Raji (cell line): ENCODE data around the gene SPA17.

Experiments used
- POLR2A ChIP-seq: IDR thresholded peaks from 2 replicates; pipeline ENCODE4 v1.6.1; 2011; ENCODE audit warnings: low read depth, low read length, control low read depth; ENCODE audit not compliant: insufficient read depth

The SPA17 gene

GRCh38 chr11:124673333-124674167 is at the start of gene SPA17, which contains the start of gene SIAE:
Gene SPA17 (plus strand): TSS chr11:124673904. CDS start chr11:124675265, 1,361 bp downstream.
Gene SIAE (minus strand): TSS chr11:124673739. CDS start chr11:124673708, 31 bp downstream.
- TF ChIP-seq POLR2A = peak; percentile 75

GRCh38 chr11:124625504-124626168 is 48.1 kb upstream of the SPA17 start:
- TF ChIP-seq POLR2A = no peak

GRCh38 chr11:124627546-124627945 is 46.2 kb upstream of the SPA17 start:
- TF ChIP-seq POLR2A = no peak

GRCh38 chr11:124629961-124630360 is 43.7 kb upstream of the SPA17 start:
- no peak for TF ChIP-seq POLR2A

GRCh38 chr11:124633355-124633754 is 40.3 kb upstream of the SPA17 start:
- TF ChIP-seq POLR2A = no peak

- TF ChIP-seq POLR2A = no peak
These were observed 37.8 kb upstream of the SPA17 start for GRCh38 chr11:124635932-124636331.

- TF ChIP-seq POLR2A = no peak
These were observed 35.2 kb upstream of the SPA17 start for GRCh38 chr11:124638500-124638899.

- no peak for TF ChIP-seq POLR2A
These were observed 34.5 kb upstream of the SPA17 start for GRCh38 chr11:124639186-124639585.

- TF ChIP-seq POLR2A = no peak
These were observed 33.0 kb upstream of the SPA17 start for GRCh38 chr11:124640666-124641065.

GRCh38 chr11:124642628-124643027 is 31.1 kb upstream of the SPA17 start:
- no peak for TF ChIP-seq POLR2A

GRCh38 chr11:124643042-124643604 is 30.6 kb upstream of the SPA17 start:
- TF ChIP-seq POLR2A = no peak

- TF ChIP-seq POLR2A = no peak
These were observed 29.9 kb upstream of the SPA17 start for GRCh38 chr11:124643605-124644425.

GRCh38 chr11:124644426-124645280 is 29.1 kb upstream of the SPA17 start:
- TF ChIP-seq POLR2A = no peak

- TF ChIP-seq POLR2A = no peak
These were observed 27.6 kb upstream of the SPA17 start for GRCh38 chr11:124646148-124646547.
